IPS-18a (cell line): ENCODE data around the gene PDE4D.

Experiments
- H3K27ac ChIP-seq: one replicate; pipeline ENCODE4 v1.5.1; 2013; ENCODE audit warnings: low read length
- H3K27me3 ChIP-seq: one replicate; pipeline ENCODE4 v1.6.1; 2013; ENCODE audit warnings: mild to moderate bottlenecking, low read length; ENCODE audit not compliant: control insufficient read depth, insufficient read depth
- H3K36me3 ChIP-seq: one replicate; pipeline ENCODE4 v1.6.1; 2013; ENCODE audit warnings: low read depth, low read length; ENCODE audit not compliant: control insufficient read depth
- H3K4me1 ChIP-seq: one replicate; pipeline ENCODE4 v1.6.1; 2013; ENCODE audit warnings: low read depth, low read length; ENCODE audit not compliant: control insufficient read depth
- H3K4me3 ChIP-seq: one replicate; pipeline ENCODE4 v1.5.1; 2013; ENCODE audit warnings: low read length
- H3K9ac ChIP-seq: one replicate; pipeline ENCODE4 v1.6.1; 2013; ENCODE audit warnings: mild to moderate bottlenecking, low read length, moderate library complexity
- H3K9me3 ChIP-seq: one replicate; pipeline ENCODE4 v1.6.1; 2013; ENCODE audit warnings: low read depth, low read length; ENCODE audit not compliant: control insufficient read depth

PDE4D gene

GRCh38 chr5:59593439-59594007 is 300.0 kb downstream of the PDE4D start:
- Histone ChIP-seq H3K9ac (no peak overlapping the region), H3K36me3 (no peaks in the 10 kb centered on the region), H3K27me3 (no peaks in the 10 kb centered on the region), H3K4me1 (peaks cover 11% of the 10 kb centered on the region), H3K4me3 (no peak overlapping the region), H3K9me3 (no peaks in the 10 kb centered on the region), H3K27ac (no peak overlapping the region)

- no peak overlapping the region for H3K27ac ChIP-seq
- H3K36me3 ChIP-seq = no peaks in the 10 kb centered on the region
- no peak overlapping the region for H3K9ac ChIP-seq
- no peaks in the 10 kb centered on the region for H3K27me3 ChIP-seq
- no peaks in the 10 kb centered on the region for H3K9me3 ChIP-seq
- no peak overlapping the region for H3K4me3 ChIP-seq
- H3K4me1 ChIP-seq = peaks cover 15% of the 10 kb centered on the region
These were observed 301.4 kb downstream of the PDE4D start for GRCh38 chr5:59592101-59592500.

GRCh38 chr5:59591162-59591561 is 302.4 kb downstream of the PDE4D start:
- H3K4me3 ChIP-seq = no peak overlapping the region
- no peak overlapping the region for H3K27ac ChIP-seq
- H3K4me1 ChIP-seq = peaks cover 15% of the 10 kb centered on the region
- H3K9ac ChIP-seq = no peak overlapping the region
- no peaks in the 10 kb centered on the region for H3K36me3 ChIP-seq
- H3K9me3 ChIP-seq = no peaks in the 10 kb centered on the region
- no peaks in the 10 kb centered on the region for H3K27me3 ChIP-seq

GRCh38 chr5:59588922-59589321 is 304.6 kb downstream of the PDE4D start:
- H3K4me3 ChIP-seq = no peak overlapping the region
- no peaks in the 10 kb centered on the region for H3K27me3 ChIP-seq
- H3K27ac ChIP-seq = no peak overlapping the region

GRCh38 chr5:59587489-59588337 is 305.8 kb downstream of the PDE4D start:
- Histone ChIP-seq H3K4me1 (peaks cover 20% of the 10 kb centered on the region), H3K9me3 (no peaks in the 10 kb centered on the region), H3K4me3 (no peak overlapping the region), H3K27me3 (no peaks in the 10 kb centered on the region), H3K9ac (no peak overlapping the region), H3K27ac (no peak overlapping the region), H3K36me3 (no peaks in the 10 kb centered on the region)

More at GRCh38 chr5:59588922-59589321, 304.6 kb downstream of the PDE4D start:
- Histone ChIP-seq H3K4me1 (peaks cover 17% of the 10 kb centered on the region), H3K36me3 (no peaks in the 10 kb centered on the region), H3K9me3 (no peaks in the 10 kb centered on the region), H3K9ac (no peak overlapping the region)

- H3K4me3 ChIP-seq = no peak overlapping the region
These were observed 306.7 kb downstream of the PDE4D start for GRCh38 chr5:59586841-59587240.

GRCh38 chr5:59584858-59585846 is 308.4 kb downstream of the PDE4D start:
- Histone ChIP-seq H3K9ac (no peak overlapping the region), H3K27me3 (no peaks in the 10 kb centered on the region), H3K36me3 (no peaks in the 10 kb centered on the region), H3K4me3 (no peak overlapping the region), H3K4me1 (peaks cover 15% of the 10 kb centered on the region), H3K27ac (no peak overlapping the region), H3K9me3 (no peaks in the 10 kb centered on the region)

More at GRCh38 chr5:59586841-59587240, 306.7 kb downstream of the PDE4D start:
- H3K9ac ChIP-seq = no peak overlapping the region
- H3K4me1 ChIP-seq = peaks cover 15% of the 10 kb centered on the region
- no peaks in the 10 kb centered on the region for H3K36me3 ChIP-seq
- no peaks in the 10 kb centered on the region for H3K9me3 ChIP-seq
- H3K27ac ChIP-seq = no peak overlapping the region
- no peaks in the 10 kb centered on the region for H3K27me3 ChIP-seq

- Histone ChIP-seq H3K36me3 (no peaks in the 10 kb centered on the region), H3K4me1 (peaks cover 15% of the 10 kb centered on the region), H3K4me3 (no peak overlapping the region), H3K9me3 (no peaks in the 10 kb centered on the region), H3K27ac (no peak overlapping the region), H3K9ac (no peak overlapping the region), H3K27me3 (no peaks in the 10 kb centered on the region)
These were observed 309.5 kb downstream of the PDE4D start for GRCh38 chr5:59583810-59584562.

- Histone ChIP-seq H3K36me3 (no peaks in the 10 kb centered on the region), H3K27ac (no peak overlapping the region), H3K4me3 (no peak overlapping the region), H3K27me3 (no peaks in the 10 kb centered on the region), H3K9ac (no peak overlapping the region), H3K4me1 (peaks cover 15% of the 10 kb centered on the region), H3K9me3 (no peaks in the 10 kb centered on the region)
These were observed 310.2 kb downstream of the PDE4D start for GRCh38 chr5:59583151-59583809.

GRCh38 chr5:59582746-59583145 is 310.8 kb downstream of the PDE4D start:
- no peaks in the 10 kb centered on the region for H3K27me3 ChIP-seq
- H3K9ac ChIP-seq = no peak overlapping the region
- H3K36me3 ChIP-seq = no peaks in the 10 kb centered on the region
- H3K27ac ChIP-seq = no peak overlapping the region
- H3K9me3 ChIP-seq = no peaks in the 10 kb centered on the region
- H3K4me1 ChIP-seq = peaks cover 9% of the 10 kb centered on the region
- H3K4me3 ChIP-seq = no peak overlapping the region
